ENCODE measurements around the gene BOD1L1.

BOD1L1 gene

DNA sequence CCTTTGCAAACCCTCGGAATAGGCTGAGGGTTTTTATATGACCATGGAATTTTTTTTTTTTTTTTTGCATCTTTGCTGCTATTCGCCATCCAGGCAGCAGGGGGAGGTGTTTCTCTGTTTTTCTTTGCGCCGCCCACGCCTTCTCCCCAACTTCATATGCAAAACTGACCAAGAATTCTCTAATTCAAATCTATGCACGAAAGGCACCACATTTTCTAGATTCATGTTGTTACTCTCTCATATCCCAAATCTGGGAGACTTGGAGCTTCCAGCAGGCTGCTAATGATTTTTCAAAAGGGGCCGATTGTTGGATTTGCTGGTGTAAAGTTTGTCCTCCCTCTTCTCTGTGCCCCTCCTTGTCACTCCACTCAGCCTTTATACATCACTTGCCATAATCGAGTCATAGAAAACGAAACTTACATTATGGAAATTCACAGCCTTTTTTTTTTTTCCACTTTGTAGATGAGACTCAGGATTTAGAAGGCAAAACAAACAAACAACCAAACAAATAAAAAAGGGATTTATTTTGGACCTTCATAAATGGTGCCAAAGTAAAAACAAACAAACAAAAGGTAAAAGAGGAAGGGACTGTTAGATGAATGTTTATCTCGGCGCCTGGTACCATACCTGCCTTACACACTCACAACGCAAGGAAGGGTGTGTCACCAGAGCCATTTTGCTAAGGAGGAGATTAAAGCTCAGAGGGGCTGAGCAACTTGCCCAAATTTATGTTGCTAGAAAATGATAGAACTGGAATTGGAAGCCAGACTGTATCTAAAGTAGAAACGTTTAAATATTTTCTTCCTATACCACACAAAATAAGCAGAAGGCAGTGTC lies 29.3 kb upstream of the BOD1L1 start:
- H3K4me3 ChIP-seq (ENCODE audit: low read length) = peak overlapping the region; percentile 45
- peak; percentile 65 for DNase-seq (ENCODE audit: low read depth)
- TF ChIP-seq, protein P1, sequence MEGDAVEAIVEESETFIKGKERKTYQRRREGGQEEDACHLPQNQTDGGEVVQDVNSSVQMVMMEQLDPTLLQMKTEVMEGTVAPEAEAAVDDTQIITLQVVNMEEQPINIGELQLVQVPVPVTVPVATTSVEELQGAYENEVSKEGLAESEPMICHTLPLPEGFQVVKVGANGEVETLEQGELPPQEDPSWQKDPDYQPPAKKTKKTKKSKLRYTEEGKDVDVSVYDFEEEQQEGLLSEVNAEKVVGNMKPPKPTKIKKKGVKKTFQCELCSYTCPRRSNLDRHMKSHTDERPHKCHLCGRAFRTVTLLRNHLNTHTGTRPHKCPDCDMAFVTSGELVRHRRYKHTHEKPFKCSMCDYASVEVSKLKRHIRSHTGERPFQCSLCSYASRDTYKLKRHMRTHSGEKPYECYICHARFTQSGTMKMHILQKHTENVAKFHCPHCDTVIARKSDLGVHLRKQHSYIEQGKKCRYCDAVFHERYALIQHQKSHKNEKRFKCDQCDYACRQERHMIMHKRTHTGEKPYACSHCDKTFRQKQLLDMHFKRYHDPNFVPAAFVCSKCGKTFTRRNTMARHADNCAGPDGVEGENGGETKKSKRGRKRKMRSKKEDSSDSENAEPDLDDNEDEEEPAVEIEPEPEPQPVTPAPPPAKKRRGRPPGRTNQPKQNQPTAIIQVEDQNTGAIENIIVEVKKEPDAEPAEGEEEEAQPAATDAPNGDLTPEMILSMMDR (conservative IDR thresholded peaks at IDR 0.05; ENCODE audit: low read length) = peak; percentile 85

DNA sequence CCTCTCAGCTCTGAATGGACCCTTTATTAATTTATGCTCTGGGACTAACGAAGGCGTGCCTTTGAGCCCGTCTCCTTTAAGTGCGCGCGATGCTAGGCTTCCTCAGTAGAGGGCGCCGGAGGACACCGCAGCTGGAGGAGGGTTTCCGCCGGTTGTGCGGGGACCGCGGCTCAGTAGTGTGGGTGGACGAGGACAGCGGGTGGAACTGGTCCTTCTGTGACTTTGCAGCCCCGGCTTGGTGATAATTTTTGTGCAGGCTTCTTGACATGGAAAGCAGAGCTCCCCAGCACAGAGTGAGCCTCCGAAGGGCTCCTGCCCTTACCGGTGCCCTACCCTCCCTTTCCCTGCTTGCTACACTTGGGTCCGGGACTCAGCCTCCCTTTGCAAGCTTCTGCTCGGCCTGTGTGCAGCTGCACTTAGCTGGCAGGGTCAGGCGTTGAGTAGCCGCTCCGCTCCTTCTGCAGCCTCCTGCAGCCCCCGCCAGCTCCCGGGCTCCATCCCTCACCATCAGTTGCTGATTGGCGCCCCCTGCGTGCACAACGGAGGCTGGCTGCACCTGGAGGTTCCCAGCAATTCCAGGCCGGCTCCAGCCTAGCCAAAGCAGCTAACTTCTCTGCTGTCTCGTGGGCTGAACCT lies 26.8 kb upstream of the BOD1L1 start:
- H3K4me3 ChIP-seq (ENCODE audit: low read length) = peak overlapping the region; percentile 64
- TF ChIP-seq, protein P1 (conservative IDR thresholded peaks at IDR 0.05; ENCODE audit: low read length) = peak; percentile 89
- peak; percentile 50 for DNase-seq (ENCODE audit: low read depth)

DNA sequence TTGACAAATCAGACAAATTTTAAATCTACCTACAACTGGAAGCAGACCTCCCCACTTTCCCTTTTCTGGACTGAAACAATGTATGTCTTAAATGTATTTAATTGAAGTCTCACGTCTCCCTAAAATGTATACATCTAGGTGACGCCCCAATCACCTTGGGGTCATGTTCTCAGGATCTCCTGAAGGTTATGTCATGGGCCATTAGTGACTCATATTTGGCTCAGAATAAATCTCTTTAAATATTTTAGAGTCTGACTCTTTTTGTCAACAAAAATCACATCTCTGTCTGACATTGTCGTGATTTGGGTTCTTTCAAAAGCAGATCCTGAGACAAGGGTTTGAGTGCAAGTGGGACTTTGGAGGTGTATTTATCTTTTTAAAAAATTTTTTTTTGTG lies 26.2 kb upstream of the BOD1L1 start:
- DNase-seq (ENCODE audit: low read depth) = no peak
- TF ChIP-seq, protein P1 (conservative IDR thresholded peaks at IDR 0.05; ENCODE audit: low read length) = no peak

DNA sequence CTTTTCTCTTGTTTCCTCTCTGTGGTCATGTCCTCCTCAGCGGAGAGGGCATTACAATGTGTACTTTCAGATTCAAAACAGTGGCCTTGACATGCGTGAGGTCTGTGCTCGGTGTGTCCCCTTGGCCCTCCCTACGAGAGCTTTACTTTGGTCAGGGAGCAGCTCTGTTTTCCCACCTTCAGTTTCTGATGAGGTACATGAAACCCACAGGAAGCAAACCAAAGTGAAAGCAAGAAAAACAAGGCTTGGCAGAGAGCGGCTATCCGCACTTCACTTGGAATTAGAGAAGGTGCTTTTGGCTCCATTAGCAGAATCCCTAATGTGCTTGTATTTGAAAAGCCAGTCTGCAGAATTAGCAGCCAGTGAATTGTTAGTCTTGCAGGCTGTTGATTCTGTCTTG lies 19.5 kb upstream of the BOD1L1 start:
- TF ChIP-seq, protein P1 (conservative IDR thresholded peaks at IDR 0.05; ENCODE audit: low read length) = no peak
- no peak for DNase-seq (ENCODE audit: low read depth)
- 0 out of 2 replicates have a peak overlapping the region, but pooled peaks have one; percentile 4 for H3K4me3 ChIP-seq (ENCODE audit: low read length)

More for the DNA sequence above, 26.2 kb upstream of the BOD1L1 start:
- H3K4me3 ChIP-seq (ENCODE audit: low read length) = no peak overlapping the region

DNA sequence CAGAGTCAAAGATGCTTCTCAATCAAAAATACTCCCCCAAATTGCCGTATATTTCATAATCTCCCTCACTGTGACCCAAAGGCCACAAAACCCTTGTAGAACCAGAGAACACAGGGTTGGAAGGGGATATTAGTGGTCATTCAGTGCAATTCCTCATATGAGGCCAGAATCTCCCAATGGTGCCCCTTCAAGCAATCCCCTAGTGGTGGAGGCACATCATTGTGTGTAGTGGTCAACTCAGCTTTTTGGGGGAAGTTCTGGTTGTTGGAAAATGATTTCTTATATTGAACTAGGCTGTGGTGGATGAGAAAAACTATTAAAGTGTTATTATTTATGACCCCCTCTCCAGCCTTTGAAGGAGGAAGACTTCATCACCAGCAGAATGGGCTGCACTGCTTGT lies 17.6 kb upstream of the BOD1L1 start:
- no peak overlapping the region for H3K4me3 ChIP-seq (ENCODE audit: low read length)
- no peak for DNase-seq (ENCODE audit: low read depth)
- TF ChIP-seq, protein P1 (conservative IDR thresholded peaks at IDR 0.05; ENCODE audit: low read length) = 0 out of 2 replicates have a peak, but pooled peaks have one; percentile 10

DNA sequence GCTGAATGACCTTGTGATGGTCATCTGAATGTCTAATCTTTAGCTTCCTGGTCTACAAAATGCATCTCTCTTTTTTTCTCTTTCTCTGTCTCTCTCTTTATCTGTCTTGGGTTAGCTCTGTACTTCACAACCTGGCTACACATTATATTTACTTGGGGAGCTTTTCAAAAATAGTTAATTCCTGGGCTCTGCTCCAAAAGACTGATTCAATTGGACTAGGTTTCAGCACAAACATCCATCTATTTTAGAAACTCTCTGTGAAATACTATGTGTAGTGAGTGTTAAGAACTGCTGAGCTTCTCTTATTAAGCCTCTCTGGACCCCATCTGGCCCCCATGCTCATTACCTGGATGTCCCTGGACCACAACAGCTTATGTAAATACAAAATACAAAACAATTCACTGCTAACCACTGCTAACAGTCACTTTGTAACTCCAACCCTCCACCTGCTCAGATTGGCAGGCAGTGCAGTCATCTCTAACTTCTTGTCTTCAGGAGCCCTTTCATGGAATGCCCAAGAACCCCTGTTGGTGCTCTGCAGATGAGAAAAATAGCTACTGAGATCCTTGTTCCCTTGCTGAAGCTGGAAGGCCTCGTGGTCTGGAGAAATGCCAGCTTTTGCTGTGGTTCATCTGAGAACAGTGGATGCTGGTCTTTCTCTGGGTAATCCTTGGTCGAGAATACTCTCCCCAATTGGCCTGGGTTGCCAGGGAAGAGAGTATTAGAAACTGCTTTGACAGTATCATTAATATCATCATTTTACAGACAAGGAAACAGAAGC lies 14.8 kb upstream of the BOD1L1 start:
- no peak overlapping the region for H3K4me3 ChIP-seq (ENCODE audit: low read length)
- TF ChIP-seq, protein P1 (conservative IDR thresholded peaks at IDR 0.05; ENCODE audit: low read length) = no peak
- DNase-seq (ENCODE audit: low read depth) = peak; percentile 37

Data from AG10803 (cell line).